GM04504 (cell line): ENCODE data around the gene ZFYVE28.

Source experiments
- DNase-seq: peaks from one replicate; pipeline ENCODE4 v3.0.0-alpha.2; 2012; ENCODE audit warnings: low read depth

ZFYVE28 gene

GRCh38 chr4:2270341-2271165, 147.9 kb downstream of the ZFYVE28 start:
- no peak for DNase-seq

- DNase-seq, result no peak
Observed at GRCh38 chr4:2269618-2270163, 148.8 kb downstream of the ZFYVE28 start.

- DNase-seq, result no peak
Observed at GRCh38 chr4:2269206-2269531, 149.3 kb downstream of the ZFYVE28 start.

- DNase-seq, result no peak
Observed at GRCh38 chr4:2268357-2269205, 149.9 kb downstream of the ZFYVE28 start.

- DNase-seq, result no peak
Observed at GRCh38 chr4:2267841-2268240, 150.6 kb downstream of the ZFYVE28 start.

GRCh38 chr4:2267320-2267811, 151.1 kb downstream of the ZFYVE28 start:
- DNase-seq, result no peak

- no peak for DNase-seq
Observed at GRCh38 chr4:2266821-2267220, 151.6 kb downstream of the ZFYVE28 start.

GRCh38 chr4:2266181-2266580, 152.3 kb downstream of the ZFYVE28 start:
- no peak for DNase-seq

GRCh38 chr4:2265113-2266110, 153.0 kb downstream of the ZFYVE28 start:
- no peak for DNase-seq

- no peak for DNase-seq
Observed at GRCh38 chr4:2264481-2265041, 153.9 kb downstream of the ZFYVE28 start.

- no peak for DNase-seq
Observed at GRCh38 chr4:2263926-2264321, 154.5 kb downstream of the ZFYVE28 start.

- no peak for DNase-seq
Observed at GRCh38 chr4:2262944-2263250, 155.5 kb downstream of the ZFYVE28 start.

GRCh38 chr4:2262145-2262943, 156.1 kb downstream of the ZFYVE28 start:
- DNase-seq, result peak; percentile 99

GRCh38 chr4:2261853-2262144, 156.6 kb downstream of the ZFYVE28 start, which contains the start of gene MXD4:
MXD4 (minus strand) TSS chr4:2262109; CDS start chr4:2261980, 129 bp downstream.
- DNase-seq, result no peak

GRCh38 chr4:2261110-2261852, 157.2 kb downstream of the ZFYVE28 start:
- no peak for DNase-seq

- no peak for DNase-seq
Observed at GRCh38 chr4:2260344-2261109, 157.9 kb downstream of the ZFYVE28 start.

- DNase-seq, result no peak
Observed at GRCh38 chr4:2259541-2260343, 158.7 kb downstream of the ZFYVE28 start.

GRCh38 chr4:2259036-2259540, 159.4 kb downstream of the ZFYVE28 start:
- DNase-seq, result no peak
